ENCODE data around the gene ZNF831.

Gene ZNF831

GRCh38 chr20:59231124-59231804 lies 67.6 kb downstream of the ZNF831 start:
- Histone ChIP-seq H3K36me3 (replicated peaks) (no peaks in the 10 kb centered on the region), H3K27ac (no peak overlapping the region), H3K27me3 (replicated peaks) (no peaks in the 10 kb centered on the region), H3K4me3 (ENCODE audit: low read depth, low read length) (no peak overlapping the region)
- TF ChIP-seq, protein P1, sequence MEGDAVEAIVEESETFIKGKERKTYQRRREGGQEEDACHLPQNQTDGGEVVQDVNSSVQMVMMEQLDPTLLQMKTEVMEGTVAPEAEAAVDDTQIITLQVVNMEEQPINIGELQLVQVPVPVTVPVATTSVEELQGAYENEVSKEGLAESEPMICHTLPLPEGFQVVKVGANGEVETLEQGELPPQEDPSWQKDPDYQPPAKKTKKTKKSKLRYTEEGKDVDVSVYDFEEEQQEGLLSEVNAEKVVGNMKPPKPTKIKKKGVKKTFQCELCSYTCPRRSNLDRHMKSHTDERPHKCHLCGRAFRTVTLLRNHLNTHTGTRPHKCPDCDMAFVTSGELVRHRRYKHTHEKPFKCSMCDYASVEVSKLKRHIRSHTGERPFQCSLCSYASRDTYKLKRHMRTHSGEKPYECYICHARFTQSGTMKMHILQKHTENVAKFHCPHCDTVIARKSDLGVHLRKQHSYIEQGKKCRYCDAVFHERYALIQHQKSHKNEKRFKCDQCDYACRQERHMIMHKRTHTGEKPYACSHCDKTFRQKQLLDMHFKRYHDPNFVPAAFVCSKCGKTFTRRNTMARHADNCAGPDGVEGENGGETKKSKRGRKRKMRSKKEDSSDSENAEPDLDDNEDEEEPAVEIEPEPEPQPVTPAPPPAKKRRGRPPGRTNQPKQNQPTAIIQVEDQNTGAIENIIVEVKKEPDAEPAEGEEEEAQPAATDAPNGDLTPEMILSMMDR (IDR thresholded peaks at IDR 0.05; ENCODE audit: low read depth, low read length, missing control alignments): no peak
- no peak for DNase-seq
- in situ Hi-C loops (cut with HindIII; ENCODE audit: low pct_ligation_motif_present, low sequenced_read_pairs): no loop called here

DNA sequence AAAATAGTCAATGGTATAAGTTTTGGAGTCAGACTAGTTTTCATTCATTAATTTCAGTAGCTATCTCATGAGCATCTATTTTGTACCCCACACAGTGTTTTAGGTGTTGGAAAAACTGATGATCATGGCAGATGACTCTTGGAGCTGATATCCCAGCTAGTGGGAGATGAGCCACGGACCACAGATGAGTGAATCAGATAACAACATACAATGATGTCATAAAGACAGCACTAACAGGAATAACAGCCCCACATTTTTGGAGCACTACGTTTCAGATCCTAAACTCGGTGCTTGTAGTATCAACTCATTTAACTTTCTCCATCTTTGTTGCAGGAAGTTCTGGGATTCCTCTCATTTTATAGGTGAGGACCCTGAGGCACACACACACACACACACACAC lies 69.0 kb downstream of the ZNF831 start:
- no peak overlapping the region for H3K27ac ChIP-seq
- H3K4me3 ChIP-seq (ENCODE audit: low read depth, low read length): no peak overlapping the region
- no peak for DNase-seq
- in situ Hi-C loops (cut with HindIII; ENCODE audit: low pct_ligation_motif_present, low sequenced_read_pairs): no loop called here
- H3K36me3 ChIP-seq (replicated peaks): no peaks in the 10 kb centered on the region
- TF ChIP-seq, protein P1 (IDR thresholded peaks at IDR 0.05; ENCODE audit: low read depth, low read length, missing control alignments): no peak
- no peaks in the 10 kb centered on the region for H3K27me3 ChIP-seq (replicated peaks)

DNA sequence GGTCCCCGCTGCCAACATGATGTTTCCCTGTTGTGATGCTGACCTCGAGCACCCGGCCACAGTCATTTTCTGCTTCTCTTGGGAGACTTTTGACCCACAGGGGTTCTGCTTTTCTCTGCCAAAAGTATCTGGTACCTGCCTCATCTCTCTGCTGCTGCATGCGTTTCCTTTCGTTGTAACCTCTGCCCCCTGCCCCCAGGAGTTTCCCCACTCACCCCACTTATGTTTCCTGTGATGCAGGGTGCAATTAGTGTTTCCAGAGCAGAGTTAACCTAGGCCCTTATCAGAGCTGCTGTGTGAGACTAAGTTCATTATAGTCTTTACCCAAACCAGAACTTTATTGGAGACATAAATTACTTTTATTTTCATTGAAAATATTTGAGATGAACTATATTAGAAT lies 71.6 kb downstream of the ZNF831 start:
- TF ChIP-seq, protein P1 (IDR thresholded peaks at IDR 0.05; ENCODE audit: low read depth, low read length, missing control alignments): no peak
- in situ Hi-C loops (cut with HindIII; ENCODE audit: low pct_ligation_motif_present, low sequenced_read_pairs): no loop called here
- Histone ChIP-seq H3K36me3 (replicated peaks) (no peaks in the 10 kb centered on the region), H3K27ac (no peak overlapping the region), H3K4me3 (ENCODE audit: low read depth, low read length) (no peak overlapping the region), H3K27me3 (replicated peaks) (no peaks in the 10 kb centered on the region)
- DNase-seq: no peak

- H3K36me3 ChIP-seq (replicated peaks): no peaks in the 10 kb centered on the region
- in situ Hi-C loops (cut with HindIII; ENCODE audit: low pct_ligation_motif_present, low sequenced_read_pairs): no loop called here
Observed at GRCh38 chr20:59240006-59240405, 76.4 kb downstream of the ZNF831 start.

DNA sequence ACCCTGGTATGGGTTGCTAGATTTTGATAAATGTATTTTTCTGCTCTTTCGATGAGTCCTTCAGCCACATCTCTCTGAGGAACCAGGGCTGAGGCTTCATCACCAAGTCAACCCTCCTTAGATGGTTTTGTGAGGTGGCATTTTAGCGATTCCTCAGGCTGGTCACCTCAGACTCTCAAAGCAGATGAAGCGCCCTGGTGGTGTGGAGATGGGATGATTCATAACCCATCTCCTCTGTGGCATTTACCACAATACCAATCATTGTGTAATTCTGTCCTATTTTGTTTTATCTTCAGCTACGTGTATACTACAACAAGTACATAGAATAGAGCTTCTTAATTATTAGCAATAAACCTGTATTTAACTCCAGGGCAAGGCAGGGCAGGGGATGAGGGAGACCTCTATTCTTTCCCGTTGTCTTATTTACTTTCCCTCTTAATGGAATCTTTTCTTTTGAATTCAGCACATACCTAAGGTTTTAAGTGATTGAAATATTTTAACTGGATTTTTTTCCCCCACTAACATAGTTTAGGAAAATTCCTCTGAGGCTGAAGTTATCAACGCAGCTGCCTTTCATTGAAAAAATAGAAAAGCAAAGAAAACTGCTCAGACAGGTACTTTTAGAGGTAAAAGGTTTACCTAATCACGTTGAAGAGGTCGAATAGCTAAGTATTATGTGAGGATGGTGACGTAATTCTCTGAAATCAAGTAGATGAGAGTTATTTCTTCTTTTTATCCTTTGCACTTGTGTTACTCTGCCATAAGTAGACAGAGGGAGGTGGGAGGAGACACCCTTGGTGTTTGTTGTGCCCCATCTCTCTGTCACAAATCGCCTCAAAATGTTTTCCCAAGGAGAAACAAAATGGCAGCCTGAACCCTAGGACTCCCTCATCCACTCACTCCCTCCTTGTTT lies 79.3 kb downstream of the ZNF831 start:
- H3K4me3 ChIP-seq (ENCODE audit: low read depth, low read length): no peak overlapping the region
- H3K27ac ChIP-seq: no peak overlapping the region
- no peaks in the 10 kb centered on the region for H3K27me3 ChIP-seq (replicated peaks)
- no peaks in the 10 kb centered on the region for H3K36me3 ChIP-seq (replicated peaks)
- no peak for DNase-seq
- in situ Hi-C loops (cut with HindIII; ENCODE audit: low pct_ligation_motif_present, low sequenced_read_pairs): no loop called here
- TF ChIP-seq, protein P1 (IDR thresholded peaks at IDR 0.05; ENCODE audit: low read depth, low read length, missing control alignments): no peak

More at GRCh38 chr20:59240006-59240405, 76.4 kb downstream of the ZNF831 start:
- Histone ChIP-seq H3K27me3 (replicated peaks) (no peaks in the 10 kb centered on the region), H3K4me3 (ENCODE audit: low read depth, low read length) (no peak overlapping the region), H3K27ac (no peak overlapping the region)
- no peak for DNase-seq
- TF ChIP-seq, protein P1 (IDR thresholded peaks at IDR 0.05; ENCODE audit: low read depth, low read length, missing control alignments): no peak

Measured in brain microvascular endothelial cell (primary cell).